Sigmoid colon (tissue), 7 donors: ENCODE results near the gene UBE3C. TPM values are rescaled to one million over a fixed set of nuclear protein-coding genes. Genes with fewer than 3 reads are reported as not detected.

Experiments used
- DNase-seq: peaks from one replicate; pipeline ENCODE4 v3.0.0-alpha.2; 2019
- H3K27ac ChIP-seq, 4 donors: fragments of 200-600 bp; sonication (generic); one replicate each; pipeline ENCODE4 v1.5.1; 2016 to 2019; ENCODE audit warnings: mild to moderate bottlenecking in 1 of 4
- H3K27me3 ChIP-seq, 3 donors: fragments of 200-600 bp; sonication (generic); one replicate each; pipeline ENCODE4 v1.5.1; 2019; ENCODE audit warnings: mild to moderate bottlenecking in 1 of 3
- H3K36me3 ChIP-seq, 4 donors: fragments of 200-600 bp; sonication (generic); one replicate each; pipeline ENCODE4 v1.5.1; 2016 to 2019
- H3K4me1 ChIP-seq, 4 donors: fragments of 200-600 bp; sonication (generic); one replicate each; pipeline ENCODE4 v1.5.1; 2017 to 2019
- H3K4me3 ChIP-seq, 4 donors: fragments of 200-600 bp; sonication (generic); one replicate each; pipeline ENCODE4 v1.5.1; 2017 to 2019; ENCODE audit warnings: mild to moderate bottlenecking in 2 of 4, moderate library complexity in 1 of 4
- H3K9me3 ChIP-seq, 4 donors: fragments of 200-600 bp in 3 of 4; sonication (generic) in 3 of 4; one replicate each; pipeline versions ENCODE4 v1.5.1 to v1.6.1; 2013 to 2019
- CTCF ChIP-seq, 4 experiments: fragments of 450-650 bp in 3 of 4; fragments of 200-600 bp in 1 of 4; IDR thresholded peaks; one replicate each; pipeline ENCODE4 v1.5.1; 2016 to 2019; ENCODE audit warnings: antibody characterized with exemption in 4 of 4, mild to moderate bottlenecking in 3 of 4, moderate library complexity in 2 of 4
- EP300 ChIP-seq, 4 donors: sonication (generic); formaldehyde crosslinking; IDR thresholded peaks; one replicate each; pipeline ENCODE4 v1.6.1; 2017; ENCODE audit warnings: antibody characterized with exemption in 4 of 4
- POLR2A ChIP-seq, 2 donors: fragments of 450-650 bp; IDR thresholded peaks; one replicate each; pipeline ENCODE4 v1.6.1; 2016; ENCODE audit warnings: antibody characterized with exemption in 2 of 2, mild to moderate bottlenecking in 2 of 2, moderate library complexity in 2 of 2
- POLR2AphosphoS5 ChIP-seq, 4 donors: sonication (generic); formaldehyde crosslinking; IDR thresholded peaks; one replicate each; pipeline ENCODE4 v1.6.1; 2017; ENCODE audit warnings: antibody characterized with exemption in 4 of 4
- WGBS, 2 donors: extraction: QIAGEN DNeasy Blood & Tissue Kit; methylation state at CpG; one replicate each; pipeline ENCODE4 v1.1.7; 2013; 5-methylcytosine and 5-hydroxymethylcytosine counted together
- intact Hi-C: fragments of 100-400 bp; cut with DNase I; formaldehyde crosslinking; loops from one replicate; pipeline ENCODE4 v1.15.1; 2023
- polyA plus RNA-seq, 3 donors: library from polyadenylated mRNA; stranded (reverse); fragments of 200-250 nt; gene quantifications; one replicate each; pipeline ENCODE4 v1.2.3, GENCODE V29; 2013
- total RNA-seq, 4 donors: library from RNA; depleted of rRNA; stranded (reverse); fragments of >200 nt; gene quantifications; one replicate each; pipeline ENCODE4 v1.1.0, GENCODE V29; 2016
- donor health status: healthy with polysubstance abuse.
- donor health status: Bipolar disorder and iron deficiency.
- donor health status: healthy.

Gene UBE3C
- total and polyA plus RNA-seq, 7 donors = 21.0 to 84.2 (median 55.7) TPM

DNA sequence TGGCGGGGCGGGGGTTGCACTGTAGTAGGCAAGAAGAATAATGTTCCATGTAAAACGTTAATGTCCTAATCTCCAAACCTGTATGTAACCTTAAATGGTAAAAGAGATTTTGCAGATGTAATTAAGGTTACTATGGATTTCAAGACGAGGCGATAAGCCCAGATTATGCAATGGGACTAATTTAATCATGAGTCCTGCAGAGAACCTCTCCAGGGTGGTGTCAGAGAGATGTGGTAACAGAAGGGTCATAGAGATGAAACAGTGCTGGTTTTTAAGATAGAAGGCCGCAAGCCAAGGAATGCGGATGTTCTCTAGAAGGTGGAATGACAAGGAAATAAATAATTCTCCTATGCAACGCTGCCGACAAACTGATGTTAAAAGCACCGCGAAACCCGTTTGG lies 57.1 kb downstream of the UBE3C start:
- H3K4me3 ChIP-seq = no peak overlapping the region
- 92 to 96% methylated on average over 12 of the region's 12 CpGs for WGBS, 2 donors
- intact Hi-C loops = no loop called here
- peaks cover 0 to 73% (median 9%) of the 10 kb centered on the region in 4 donors for H3K36me3 ChIP-seq
- H3K9me3 ChIP-seq = no peaks in the 10 kb centered on the region
- DNase-seq = no peak
- TF ChIP-seq CTCF (IDR thresholded peaks at IDR 0.05) = no peak
- TF ChIP-seq EP300 (IDR thresholded peaks at IDR 0.05) = no peak
- TF ChIP-seq POLR2AphosphoS5 (IDR thresholded peaks at IDR 0.05) = no peak
- no peak for TF ChIP-seq POLR2A (IDR thresholded peaks at IDR 0.05)
- no peak overlapping the region for H3K27ac ChIP-seq
- H3K4me1 ChIP-seq = no peaks in the 10 kb centered on the region
- H3K27me3 ChIP-seq = no peaks in the 10 kb centered on the region

DNA sequence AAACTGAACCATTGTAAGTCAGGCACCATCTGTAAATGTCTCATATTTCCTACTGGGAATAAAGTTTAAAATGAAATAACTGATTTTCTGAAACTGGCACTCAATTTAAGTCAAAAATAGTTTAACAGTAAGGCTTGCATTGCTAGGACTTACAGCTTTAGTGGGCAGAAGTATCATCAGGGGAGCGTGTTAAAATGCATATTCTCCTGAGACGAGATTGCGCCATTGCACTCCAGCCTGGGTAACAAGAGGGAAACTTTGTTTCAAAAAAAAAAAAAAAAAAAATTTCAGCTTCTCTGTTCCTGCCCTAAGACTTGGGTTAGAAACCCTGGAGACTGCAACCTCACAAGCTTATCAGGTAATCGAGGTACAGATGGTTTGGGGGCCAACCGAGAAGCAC lies 65.4 kb downstream of the UBE3C start:
- 97 to 98% methylated on average over 5 of the region's 5 CpGs for WGBS, 2 donors
- DNase-seq = no peak
- H3K36me3 ChIP-seq = peaks cover 0 to 72% (median 8%) of the 10 kb centered on the region in 4 donors
- TF ChIP-seq EP300 (IDR thresholded peaks at IDR 0.05) (no peak), POLR2AphosphoS5 (IDR thresholded peaks at IDR 0.05) (no peak), POLR2A (IDR thresholded peaks at IDR 0.05) (no peak), CTCF (IDR thresholded peaks at IDR 0.05) (no peak)
- intact Hi-C loops = no loop called here
- H3K27me3 ChIP-seq = no peaks in the 10 kb centered on the region
- no peaks in the 10 kb centered on the region for H3K4me1 ChIP-seq
- no peak overlapping the region for H3K4me3 ChIP-seq
- no peak overlapping the region for H3K27ac ChIP-seq
- no peaks in the 10 kb centered on the region for H3K9me3 ChIP-seq

- no peaks in the 10 kb centered on the region for H3K4me1 ChIP-seq
- no peak overlapping the region for H3K4me3 ChIP-seq
- no peak overlapping the region for H3K27ac ChIP-seq
- H3K9me3 ChIP-seq = no peaks in the 10 kb centered on the region
- no peak for DNase-seq
- H3K27me3 ChIP-seq = no peaks in the 10 kb centered on the region
- peaks cover 0 to 78% (median 8%) of the 10 kb centered on the region in 4 donors for H3K36me3 ChIP-seq
- intact Hi-C loops = no loop called here
- 86 to 90% methylated on average over 2 of the region's 2 CpGs for WGBS, 2 donors
- no peak for TF ChIP-seq CTCF (IDR thresholded peaks at IDR 0.05)
- no peak for TF ChIP-seq POLR2A (IDR thresholded peaks at IDR 0.05)
- TF ChIP-seq POLR2AphosphoS5 (IDR thresholded peaks at IDR 0.05) = no peak
- no peak for TF ChIP-seq EP300 (IDR thresholded peaks at IDR 0.05)
Observed at GRCh38 chr7:157205438-157205837, 66.7 kb downstream of the UBE3C start.

- H3K36me3 ChIP-seq = peaks cover 0 to 61% (median 2%) of the 10 kb centered on the region in 4 donors
- intact Hi-C loops = no loop called here
- WGBS, 2 donors = 89% methylated on average over 10 of the region's 10 CpGs
Observed at GRCh38 chr7:157208571-157209413, 70.1 kb downstream of the UBE3C start.

More at GRCh38 chr7:157208571-157209413, 70.1 kb downstream of the UBE3C start:
- no peak for DNase-seq
- Histone ChIP-seq H3K9me3 (no peaks in the 10 kb centered on the region), H3K27ac (no peak overlapping the region), H3K27me3 (no peaks in the 10 kb centered on the region), H3K4me3 (no peak overlapping the region), H3K4me1 (no peaks in the 10 kb centered on the region)
- TF ChIP-seq EP300 (IDR thresholded peaks at IDR 0.05) (no peak), POLR2AphosphoS5 (IDR thresholded peaks at IDR 0.05) (no peak), POLR2A (IDR thresholded peaks at IDR 0.05) (no peak), CTCF (IDR thresholded peaks at IDR 0.05) (no peak)
